C4-2B (cell line): ENCODE measurements around the gene PDK4.

Experiments used
- CTCF ChIP-seq: fragments of 450-650 bp; conservative IDR thresholded peaks from 2 replicates; pipeline ENCODE4 v1.5.1; 2017; ENCODE audit warnings: mild to moderate bottlenecking
- ZFX ChIP-seq: fragments of 450-650 bp; IDR thresholded peaks from 2 replicates; pipeline ENCODE4 v1.6.1; 2017

DNA sequence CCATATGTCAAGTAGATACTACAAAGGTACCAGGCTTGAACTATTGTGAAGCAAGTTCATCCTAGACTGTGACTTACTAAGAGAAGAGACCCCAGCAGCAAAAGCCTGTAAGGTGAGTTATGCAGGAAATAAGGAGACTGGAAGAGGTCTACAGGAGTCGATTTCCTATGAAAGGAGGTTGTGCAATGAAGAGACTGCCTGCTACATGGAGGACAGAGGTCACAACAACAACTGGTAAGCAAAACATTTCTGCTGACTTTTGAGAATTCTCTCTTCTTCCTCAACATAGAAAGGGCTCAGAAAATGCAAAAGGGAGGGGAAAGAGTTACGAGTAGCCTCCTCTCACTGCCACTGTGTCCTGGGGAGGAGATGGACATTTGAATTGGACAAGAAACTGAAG, 42.4 kb downstream of the PDK4 start:
- no peak for TF ChIP-seq CTCF
- TF ChIP-seq ZFX, result no peak
